NCI-H1092 treated with DMSO at 0.1 percent for 48 hours (cell line): Measurements from ENCODE around the gene OR2T2.
"Not testable (repeated sequence)": the region's sequence is repeated elsewhere in the genome, so short reads cannot be mapped to it uniquely, and the experiment has no call there.

Experiments
- DNase-seq: peaks from one replicate; lab custom pipeline; 2025; lab: John Stamatoyannopoulos, UW

OR2T2 gene

GRCh38 chr1:248445399-248445798 lies at the start of gene OR2T2:
TSS of gene OR2T2 (plus strand) at chr1:248445637. CDS start at chr1:248452798, 7,161 bp downstream.
- DNase-seq = not testable (repeated sequence)

DNA sequence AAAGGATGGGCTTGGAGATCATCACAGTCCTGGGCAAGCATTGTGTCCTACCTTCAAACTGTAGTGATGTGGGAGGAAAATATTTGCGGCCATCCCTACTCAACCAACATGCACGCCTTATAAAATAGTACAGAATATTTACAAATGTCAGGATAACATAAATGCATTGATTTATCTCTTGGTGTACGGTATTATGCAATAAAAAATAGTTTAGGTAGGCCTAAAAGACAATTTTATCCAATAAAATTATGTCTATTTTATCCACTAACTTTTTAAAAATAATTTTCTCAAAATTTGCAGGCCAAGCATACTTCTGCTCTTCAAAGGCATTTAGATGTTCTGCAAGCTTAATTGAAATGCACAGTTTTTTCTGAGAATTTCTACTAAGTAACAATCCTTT lies 42.7 kb upstream of the OR2T2 start, which contains the start of gene OR2T1:
OR2T1 (plus strand) TSS at position 301 of the 400 bp plus-strand sequence. CDS start 3,100 bp downstream, outside the sequence.
- no peak for DNase-seq

GRCh38 chr1:248404024-248404423 lies 41.4 kb upstream of the OR2T2 start:
- DNase-seq = no peak

- no peak for DNase-seq
Measured at GRCh38 chr1:248406721-248407692, 38.4 kb upstream of the OR2T2 start.

DNA sequence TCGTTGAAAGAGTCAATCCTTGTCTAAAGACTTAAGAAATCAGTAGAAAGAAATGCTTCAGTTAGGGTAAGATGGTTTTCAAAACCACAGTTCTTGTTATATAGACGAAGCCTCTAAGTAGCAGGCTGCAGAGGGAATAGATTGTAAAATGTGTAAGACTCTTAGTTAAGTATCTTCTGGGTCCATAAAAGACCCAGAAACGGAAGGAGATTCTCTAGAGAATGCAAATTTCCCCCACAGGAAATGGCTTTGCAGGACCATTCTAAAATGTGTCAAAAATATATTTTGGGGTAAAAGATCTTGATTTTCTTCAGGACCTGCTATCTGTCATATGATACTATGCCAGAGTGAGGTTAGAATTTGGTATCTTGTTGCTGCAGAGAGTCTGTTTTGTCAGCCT lies 29.2 kb upstream of the OR2T2 start:
- DNase-seq = no peak

- no peak for DNase-seq
Measured at GRCh38 chr1:248417854-248418253, 27.6 kb upstream of the OR2T2 start.

GRCh38 chr1:248421384-248421783 lies 24.1 kb upstream of the OR2T2 start:
- DNase-seq = no peak

GRCh38 chr1:248427526-248428191 lies 17.8 kb upstream of the OR2T2 start:
- DNase-seq = not testable (repeated sequence)

- DNase-seq = not testable (repeated sequence)
Measured at GRCh38 chr1:248428192-248428533, 17.3 kb upstream of the OR2T2 start.

DNA sequence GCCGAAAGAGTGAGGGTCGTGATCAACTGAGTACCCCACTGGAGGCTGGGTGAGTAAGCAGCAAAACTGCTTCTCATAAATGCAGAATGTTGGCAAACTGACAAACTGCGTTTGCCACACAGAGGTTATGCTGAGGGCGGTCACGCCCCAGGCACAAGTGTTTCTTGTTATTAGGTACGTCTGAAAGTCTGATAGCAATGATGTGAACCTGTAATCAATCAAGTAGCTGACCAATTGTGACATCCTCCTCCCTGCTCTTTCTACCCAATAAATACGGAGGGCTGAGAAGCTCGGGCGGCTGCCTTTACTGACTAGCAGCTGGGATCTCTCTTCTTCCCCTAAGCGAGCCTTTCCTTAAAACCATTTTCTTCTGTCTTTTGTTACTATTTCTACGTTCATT lies 13.8 kb upstream of the OR2T2 start:
- not testable (repeated sequence) for DNase-seq

DNA sequence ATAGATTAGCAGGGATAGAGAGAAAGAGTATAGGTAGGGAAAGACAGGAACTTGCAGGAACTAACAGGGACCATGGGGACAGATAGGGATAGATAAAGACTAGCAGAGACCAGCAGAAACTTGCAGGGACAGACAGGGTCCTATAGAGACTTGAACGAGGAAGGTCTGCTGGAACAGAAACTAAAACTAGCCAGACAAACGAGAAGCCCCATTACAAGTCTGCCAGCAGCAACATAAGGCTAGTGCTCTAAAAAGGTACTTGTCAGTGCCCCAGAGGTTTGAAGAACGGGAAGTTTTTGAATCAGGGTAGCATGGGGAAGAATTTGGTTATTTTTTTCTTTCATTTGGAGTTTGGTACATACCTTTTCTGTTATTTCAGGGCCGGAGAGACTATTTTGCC lies 13.2 kb upstream of the OR2T2 start:
- not testable (repeated sequence) for DNase-seq

DNA sequence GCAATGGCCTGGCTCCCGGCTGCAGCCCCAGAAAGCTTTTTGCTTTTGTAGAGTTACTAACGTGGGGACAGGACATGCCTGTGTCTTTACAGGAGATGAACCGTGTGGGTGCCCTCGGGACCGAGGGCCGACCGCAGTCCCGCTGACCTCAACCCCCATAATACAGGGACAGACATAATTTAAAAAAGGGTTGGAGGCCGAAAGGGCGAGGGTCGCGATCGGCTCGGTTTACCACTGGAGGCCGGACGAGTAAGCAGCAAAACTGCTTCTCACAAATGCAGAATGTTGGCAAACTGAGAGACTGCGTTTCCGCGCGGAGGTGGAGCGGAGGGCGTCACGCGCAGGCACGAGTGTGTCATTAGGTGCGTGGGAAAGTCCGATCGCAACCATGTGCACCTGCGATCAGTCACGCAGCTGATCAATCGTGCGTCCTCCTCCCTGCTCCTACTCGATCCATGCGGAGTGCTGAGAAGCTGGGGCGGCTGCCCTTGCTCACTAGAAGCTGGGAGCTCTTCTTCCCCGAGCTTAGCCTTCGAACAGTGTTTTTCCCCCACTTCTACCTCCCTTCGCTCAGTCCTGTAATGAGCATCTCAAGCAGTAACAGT lies 11.5 kb upstream of the OR2T2 start:
- not testable (repeated sequence) for DNase-seq

GRCh38 chr1:248434913-248435312 lies 10.5 kb upstream of the OR2T2 start:
- DNase-seq = not testable (repeated sequence)

DNA sequence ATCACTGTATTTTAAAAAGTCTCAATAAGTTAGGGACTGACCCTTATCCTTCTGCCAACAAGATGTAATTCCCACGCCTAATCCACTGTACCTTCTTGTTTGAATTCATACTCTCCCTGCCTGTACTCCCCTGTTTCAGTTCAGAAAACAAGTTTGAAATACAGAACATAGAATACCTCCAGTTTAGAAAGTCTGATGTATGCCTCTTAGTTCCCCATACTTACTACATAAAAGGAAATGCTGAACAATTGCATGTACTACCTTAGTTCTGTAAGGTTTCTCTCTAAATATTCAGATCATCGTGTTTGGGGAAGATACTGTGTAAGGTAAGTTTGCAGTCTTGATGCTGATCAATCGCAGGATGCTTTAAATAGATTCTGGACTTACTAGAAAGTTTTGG lies 9.1 kb upstream of the OR2T2 start:
- DNase-seq = not testable (repeated sequence)

GRCh38 chr1:248438668-248439067 lies 6.8 kb upstream of the OR2T2 start:
- DNase-seq = not testable (repeated sequence)

DNA sequence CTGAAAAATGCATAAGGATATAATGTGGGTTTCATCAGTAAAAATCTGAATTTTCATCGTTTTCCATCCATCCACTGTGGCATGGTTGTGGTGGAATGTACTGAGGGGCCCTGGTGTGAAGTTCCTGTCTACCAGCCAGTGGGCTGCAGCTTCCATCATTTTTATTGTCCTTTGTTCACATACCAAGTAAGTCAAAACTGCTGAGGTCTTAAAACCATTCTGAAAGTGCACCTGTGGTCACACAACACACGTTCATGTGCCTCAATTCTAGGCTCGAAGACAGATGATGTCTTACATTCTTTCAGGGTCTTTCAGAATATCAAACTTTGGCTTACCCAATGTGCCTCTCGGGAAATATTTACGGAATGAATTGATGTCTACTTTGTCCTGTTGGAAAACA lies 6.2 kb upstream of the OR2T2 start:
- DNase-seq = not testable (repeated sequence)

DNA sequence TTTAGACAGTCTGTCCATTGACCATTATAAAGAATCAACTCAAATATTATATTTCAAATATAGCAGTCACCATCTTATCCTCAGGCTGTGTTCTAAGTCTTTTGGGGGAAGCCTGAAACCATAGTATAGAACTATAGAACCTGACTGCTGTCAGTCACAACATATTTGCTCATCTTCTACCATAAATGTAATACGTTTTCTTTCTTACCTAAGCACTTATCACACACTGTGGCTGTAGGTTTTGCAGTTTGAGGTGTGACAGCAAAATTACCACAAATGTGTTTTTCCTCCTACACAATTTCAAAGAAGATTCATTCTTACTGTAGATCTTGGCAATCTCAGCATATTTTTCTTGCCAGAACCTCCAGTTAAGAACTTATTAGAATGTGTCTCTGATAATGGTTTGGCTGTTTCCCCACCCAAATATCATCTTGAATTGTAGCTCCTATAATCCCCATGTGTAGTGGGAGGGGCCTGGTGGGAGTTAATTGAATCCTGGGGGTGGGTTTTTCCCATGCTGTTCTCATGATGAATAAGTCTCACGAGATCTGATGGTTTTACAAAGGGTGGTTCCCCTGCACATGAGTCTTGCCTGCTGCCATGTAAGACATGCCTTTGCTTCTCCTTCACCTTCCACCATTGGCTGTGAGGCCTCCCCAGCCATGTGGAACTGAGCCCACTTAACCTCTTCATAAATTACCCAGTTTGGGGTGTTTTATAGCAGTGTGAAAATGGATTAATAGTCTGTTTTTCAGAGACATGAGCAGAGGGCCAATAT lies 2.7 kb upstream of the OR2T2 start:
- DNase-seq = not testable (repeated sequence)

- not testable (repeated sequence) for DNase-seq
Measured at GRCh38 chr1:248444603-248445002, 834 bp upstream of the OR2T2 start.

DNA sequence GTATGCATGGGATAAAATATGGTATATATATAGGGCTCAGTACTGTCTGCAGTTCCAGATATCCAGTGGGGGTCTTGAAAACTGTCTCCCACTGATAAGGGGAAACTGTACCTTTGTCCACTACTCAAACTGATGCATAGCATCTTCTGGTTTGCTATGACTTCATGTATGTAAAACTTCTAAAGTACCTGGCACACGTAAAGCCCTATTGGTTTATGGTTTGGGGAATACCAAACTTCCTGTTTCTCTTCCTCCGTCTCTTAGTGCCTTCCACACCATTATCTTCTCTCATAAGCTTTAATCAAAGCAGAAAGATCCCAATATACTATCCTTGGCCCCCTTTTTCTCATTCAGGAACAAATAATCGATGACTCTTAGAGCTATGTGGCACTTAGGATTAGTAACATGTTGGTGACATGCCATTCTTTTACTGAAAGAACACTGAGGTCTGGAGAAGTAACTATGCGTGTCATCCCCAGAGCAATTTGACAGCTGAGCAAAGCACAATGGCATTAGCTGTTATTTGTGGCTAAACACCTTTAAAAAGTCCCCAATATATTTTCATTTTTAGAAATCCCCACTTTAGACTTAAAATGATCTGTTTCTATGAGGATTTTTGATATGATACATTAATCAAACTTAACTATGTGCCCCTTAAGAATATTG lies 3.1 kb downstream of the OR2T2 start:
- DNase-seq = not testable (repeated sequence)

- not testable (repeated sequence) for DNase-seq
Measured at GRCh38 chr1:248449821-248450465, 4.5 kb downstream of the OR2T2 start.
